PFSK-1 (cell line): Measurements from ENCODE around the gene CAB39L.

Experiments
- FOXP2 ChIP-seq: optimal IDR thresholded peaks from 2 replicates; pipeline ENCODE3; 2011; ENCODE audit warnings: borderline replicate concordance, control low read depth, inconsistent platforms; ENCODE audit not compliant: insufficient read depth; ENCODE audit errors: extremely low read length, extremely low read depth
- POLR2AphosphoS5 ChIP-seq: IDR thresholded peaks from 2 replicates; pipeline ENCODE4 v1.6.1; 2012; ENCODE audit warnings: low read depth, mild to moderate bottlenecking, control low read depth, low read length, moderate library complexity
- REST ChIP-seq, 2 experiments: IDR thresholded peaks; 2 replicates each; pipeline versions ENCODE4 v1.6.1 to v1.8.0; 2011 to 2012; ENCODE audit warnings: low read depth in 2 of 2, low read length in 2 of 2, control low read depth in 1 of 2, inconsistent platforms in 1 of 2, mild to moderate bottlenecking in 1 of 2, moderate library complexity in 1 of 2; ENCODE audit not compliant: insufficient read depth in 1 of 2
- SIN3A ChIP-seq: IDR thresholded peaks from 2 replicates; pipeline ENCODE4 v1.6.1; 2012; ENCODE audit warnings: mild to moderate bottlenecking, low read length, moderate library complexity, borderline replicate concordance; ENCODE audit not compliant: insufficient read depth
- TAF1 ChIP-seq: IDR thresholded peaks from 2 replicates; pipeline ENCODE4 v1.6.1; 2012; ENCODE audit warnings: low read length, control low read depth, borderline replicate concordance; ENCODE audit not compliant: insufficient read depth

Gene CAB39L

DNA sequence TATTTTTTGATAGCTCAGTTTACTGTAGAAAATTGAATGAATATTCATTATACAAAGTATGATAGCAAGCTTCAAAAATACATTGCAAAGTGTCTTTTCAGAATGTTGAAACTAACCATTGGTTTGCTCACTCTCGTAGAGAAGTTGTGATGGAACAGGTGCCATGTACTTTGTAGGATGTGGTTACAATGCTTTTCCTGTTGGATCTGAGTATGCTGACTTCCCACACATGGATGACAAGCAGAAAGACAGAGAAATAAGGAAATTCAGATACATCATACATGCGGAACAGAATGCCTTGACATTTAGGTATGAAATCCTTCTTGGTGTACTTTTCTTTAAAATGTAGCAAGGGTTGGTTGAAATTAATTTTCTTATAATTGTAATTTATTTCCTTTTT, 165.7 kb downstream of the CAB39L start:
- TF ChIP-seq TAF1 (no peak), FOXP2 (no peak), REST (IDR thresholded peaks at IDR 0.05; ENCODE audit: insufficient read depth in 1 of 2, low read depth in 2 of 2, low read length in 2 of 2) (no peak), SIN3A (no peak), POLR2AphosphoS5 (no peak)

GRCh38 chr13:49272296-49272695, 171.6 kb downstream of the CAB39L start:
- no peak for TF ChIP-seq POLR2AphosphoS5
- TF ChIP-seq REST (IDR thresholded peaks at IDR 0.05; ENCODE audit: insufficient read depth in 1 of 2, low read depth in 2 of 2, low read length in 2 of 2), result no peak
- TF ChIP-seq SIN3A, result no peak
- TF ChIP-seq TAF1, result no peak
- TF ChIP-seq FOXP2, result no peak

- TF ChIP-seq FOXP2 (no peak), POLR2AphosphoS5 (no peak), TAF1 (no peak), REST (IDR thresholded peaks at IDR 0.05; ENCODE audit: insufficient read depth in 1 of 2, low read depth in 2 of 2, low read length in 2 of 2) (no peak), SIN3A (no peak)
Measured at GRCh38 chr13:49271264-49271663, 172.6 kb downstream of the CAB39L start.

- TF ChIP-seq FOXP2 (no peak), TAF1 (no peak)
Measured at GRCh38 chr13:49265822-49266221, 178.0 kb downstream of the CAB39L start.

DNA sequence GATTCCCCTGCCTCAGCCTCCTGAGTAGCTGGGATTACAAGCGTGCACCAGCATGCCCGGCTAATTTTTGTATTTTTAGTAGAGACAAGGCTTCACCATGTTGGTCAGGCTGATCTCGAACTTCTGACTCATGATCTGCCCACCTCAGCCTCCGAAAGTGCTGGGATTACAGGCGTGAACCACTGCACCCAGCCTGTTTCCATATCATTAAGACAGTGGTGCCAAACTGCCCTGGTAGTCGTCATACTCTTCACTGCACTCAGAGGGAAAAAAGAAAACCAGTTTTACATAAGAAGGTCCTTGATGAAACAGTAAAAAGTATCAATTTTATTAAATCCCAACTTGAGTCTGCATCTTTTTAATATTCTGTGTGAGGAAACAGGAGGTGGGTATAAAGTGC, 181.2 kb downstream of the CAB39L start:
- TF ChIP-seq SIN3A, result no peak
- no peak for TF ChIP-seq FOXP2
- TF ChIP-seq REST (IDR thresholded peaks at IDR 0.05; ENCODE audit: insufficient read depth in 1 of 2, low read depth in 2 of 2, low read length in 2 of 2), result no peak
- TF ChIP-seq TAF1, result no peak
- no peak for TF ChIP-seq POLR2AphosphoS5
